WERI-Rb-1 (cell line): ENCODE data around the gene ABCG1.

Source experiments
- DNase-seq: peaks from one replicate; pipeline ENCODE4 v3.0.0-alpha.2; 2020
- H3K27ac ChIP-seq: fragments of 250-450 bp; sonication (Bioruptor Pico); 2 replicates; pipeline ENCODE4 v1.5.1; 2020; ENCODE audit warnings: mild to moderate bottlenecking, moderate library complexity
- H3K27me3 ChIP-seq: fragments of 250-450 bp; sonication (Bioruptor Pico); 2 replicates; pipeline ENCODE4 v1.5.1; 2021; ENCODE audit warnings: mild to moderate bottlenecking, low read depth, moderate library complexity; ENCODE audit not compliant: insufficient read depth, severe bottlenecking
- H3K36me3 ChIP-seq: fragments of 250-450 bp; sonication (Bioruptor Pico); 2 replicates; pipeline ENCODE4 v1.5.1; 2020; ENCODE audit warnings: mild to moderate bottlenecking, moderate library complexity
- H3K4me3 ChIP-seq: 2 replicates; pipeline ENCODE4 v1.5.1; 2011; ENCODE audit warnings: low read depth, mild to moderate bottlenecking, control low read depth, low read length
- H3K9me3 ChIP-seq: fragments of 250-450 bp; sonication (Bioruptor Pico); 2 replicates; pipeline ENCODE4 v1.5.1; 2021; ENCODE audit warnings: mild to moderate bottlenecking, moderate library complexity; ENCODE audit not compliant: severe bottlenecking
- TF ChIP-seq, protein P1 (sequence below): IDR thresholded peaks from 2 replicates; pipeline ENCODE4 v1.5.1; 2011; ENCODE audit warnings: low read depth, mild to moderate bottlenecking, control low read depth, inconsistent platforms, low read length

ABCG1 gene

GRCh38 chr21:42186591-42186990 is 32.3 kb upstream of the ABCG1 start:
- Histone ChIP-seq H3K27ac (no peak overlapping the region), H3K4me3 (no peak overlapping the region), H3K9me3 (peaks cover 15% of the 10 kb centered on the region), H3K27me3 (no peaks in the 10 kb centered on the region), H3K36me3 (no peaks in the 10 kb centered on the region)
- DNase-seq = no peak
- TF ChIP-seq, protein P1, sequence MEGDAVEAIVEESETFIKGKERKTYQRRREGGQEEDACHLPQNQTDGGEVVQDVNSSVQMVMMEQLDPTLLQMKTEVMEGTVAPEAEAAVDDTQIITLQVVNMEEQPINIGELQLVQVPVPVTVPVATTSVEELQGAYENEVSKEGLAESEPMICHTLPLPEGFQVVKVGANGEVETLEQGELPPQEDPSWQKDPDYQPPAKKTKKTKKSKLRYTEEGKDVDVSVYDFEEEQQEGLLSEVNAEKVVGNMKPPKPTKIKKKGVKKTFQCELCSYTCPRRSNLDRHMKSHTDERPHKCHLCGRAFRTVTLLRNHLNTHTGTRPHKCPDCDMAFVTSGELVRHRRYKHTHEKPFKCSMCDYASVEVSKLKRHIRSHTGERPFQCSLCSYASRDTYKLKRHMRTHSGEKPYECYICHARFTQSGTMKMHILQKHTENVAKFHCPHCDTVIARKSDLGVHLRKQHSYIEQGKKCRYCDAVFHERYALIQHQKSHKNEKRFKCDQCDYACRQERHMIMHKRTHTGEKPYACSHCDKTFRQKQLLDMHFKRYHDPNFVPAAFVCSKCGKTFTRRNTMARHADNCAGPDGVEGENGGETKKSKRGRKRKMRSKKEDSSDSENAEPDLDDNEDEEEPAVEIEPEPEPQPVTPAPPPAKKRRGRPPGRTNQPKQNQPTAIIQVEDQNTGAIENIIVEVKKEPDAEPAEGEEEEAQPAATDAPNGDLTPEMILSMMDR = no peak

DNA sequence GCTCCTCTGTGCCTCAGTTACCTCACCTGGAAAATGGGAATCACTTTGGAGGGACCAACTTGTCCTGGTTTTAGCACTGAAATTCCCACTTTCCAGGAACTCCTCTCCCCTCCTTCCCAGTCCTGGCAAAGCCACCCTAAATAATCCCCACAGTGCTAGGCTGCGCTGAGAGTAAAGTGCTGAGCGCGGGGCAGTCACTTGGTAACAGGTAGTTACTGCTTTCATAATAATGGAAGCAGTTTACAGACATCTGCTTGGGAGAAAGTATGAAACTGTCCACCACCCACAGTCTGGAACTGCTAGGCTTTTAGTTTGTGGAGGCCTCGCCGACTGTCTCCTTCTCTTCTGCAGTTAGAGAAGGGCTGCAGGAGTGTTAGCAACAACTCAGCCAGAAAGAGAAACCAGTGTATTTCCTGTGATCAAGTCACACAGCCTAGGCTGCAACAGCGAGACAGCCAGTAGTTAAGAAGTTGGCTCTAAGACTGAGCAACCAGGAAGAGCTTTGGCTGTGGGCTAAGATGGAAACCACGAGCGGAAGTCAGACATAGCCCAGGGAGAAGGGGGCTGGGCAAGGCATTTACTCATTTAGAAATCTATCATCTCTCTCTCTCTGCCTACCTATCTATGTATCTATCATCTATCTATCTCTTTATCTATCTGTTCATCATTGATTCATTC is 30.8 kb upstream of the ABCG1 start:
- TF ChIP-seq, protein P1 = no peak
- Histone ChIP-seq H3K27ac (no peak overlapping the region), H3K4me3 (no peak overlapping the region)

DNA sequence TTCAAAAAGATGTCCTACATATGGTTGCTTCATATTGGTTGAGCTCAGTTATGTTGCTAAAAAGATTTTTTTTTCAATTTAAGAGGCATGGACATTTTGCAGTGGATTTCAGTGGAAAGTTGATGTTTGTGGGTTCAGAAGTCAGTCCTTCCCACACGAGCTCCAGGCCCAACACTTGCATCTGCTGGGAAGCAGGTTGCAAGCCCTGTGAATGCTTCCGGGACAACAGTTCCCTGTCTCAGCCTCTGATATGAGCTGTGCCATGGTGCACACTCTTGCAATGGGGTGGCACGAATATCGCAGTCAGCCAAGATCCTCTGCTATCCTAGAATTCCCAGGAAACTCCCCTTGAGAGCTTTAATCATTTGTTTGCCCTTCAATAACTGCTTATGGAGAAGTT is 30.3 kb upstream of the ABCG1 start:
- TF ChIP-seq, protein P1 = no peak
- no peak overlapping the region for H3K27ac ChIP-seq
- DNase-seq = no peak
- peaks cover 11% of the 10 kb centered on the region for H3K9me3 ChIP-seq
- H3K36me3 ChIP-seq = no peaks in the 10 kb centered on the region
- H3K27me3 ChIP-seq = no peaks in the 10 kb centered on the region
- no peak overlapping the region for H3K4me3 ChIP-seq

More for the DNA sequence above, 30.8 kb upstream of the ABCG1 start:
- H3K9me3 ChIP-seq = peaks cover 11% of the 10 kb centered on the region
- H3K27me3 ChIP-seq = no peaks in the 10 kb centered on the region
- H3K36me3 ChIP-seq = no peaks in the 10 kb centered on the region
- no peak for DNase-seq

DNA sequence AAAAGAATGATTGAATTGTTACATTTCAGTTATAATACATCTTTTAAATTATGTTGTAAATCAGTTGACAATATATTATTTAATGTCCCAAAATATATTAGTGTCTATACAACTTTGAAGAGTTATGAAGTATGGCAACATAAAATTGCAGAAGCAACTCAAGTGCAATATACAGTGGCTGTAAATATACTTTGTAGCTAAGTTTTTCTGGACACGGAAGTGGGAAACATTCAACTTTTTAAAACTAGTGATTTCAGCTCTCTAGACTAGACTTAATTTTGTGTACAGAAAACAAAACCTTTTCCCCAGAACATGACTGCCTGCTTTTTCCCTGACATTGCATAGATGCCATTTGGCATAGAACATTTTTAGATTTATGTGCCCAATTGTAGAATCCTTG is 29.5 kb upstream of the ABCG1 start:
- Histone ChIP-seq H3K27me3 (no peaks in the 10 kb centered on the region), H3K27ac (no peak overlapping the region), H3K4me3 (no peak overlapping the region), H3K9me3 (peaks cover 11% of the 10 kb centered on the region), H3K36me3 (no peaks in the 10 kb centered on the region)
- TF ChIP-seq, protein P1 = no peak
- DNase-seq = no peak

DNA sequence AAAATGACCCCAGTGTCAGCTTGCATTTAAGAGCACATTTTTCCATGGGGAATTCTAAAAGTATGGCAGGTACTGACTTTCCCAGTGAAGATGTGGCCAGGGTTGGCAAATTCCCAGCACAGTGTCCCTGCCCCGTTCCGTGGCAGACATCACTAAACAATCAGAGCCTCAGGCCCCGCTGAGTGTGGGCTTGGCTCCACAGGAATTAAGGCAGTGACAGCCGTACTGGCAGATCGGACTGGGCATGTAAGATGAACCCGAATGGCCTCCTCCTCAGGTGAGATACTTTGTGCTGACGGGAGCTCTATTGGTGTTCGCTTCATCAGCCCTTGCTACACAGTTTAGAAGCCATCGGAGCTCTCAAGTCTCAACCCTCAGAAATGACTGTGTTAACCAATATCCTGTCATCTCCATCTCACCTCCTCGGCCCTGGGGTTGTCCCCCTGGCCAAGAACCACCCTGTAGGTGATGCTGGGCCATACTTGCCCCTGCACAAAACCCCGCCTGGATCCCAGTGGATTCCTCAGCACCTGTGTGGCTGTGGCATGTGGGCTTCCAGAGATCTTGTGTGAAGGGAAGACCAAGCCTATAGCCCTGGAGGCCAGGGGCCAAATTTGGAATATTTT is 29.0 kb upstream of the ABCG1 start:
- H3K4me3 ChIP-seq = no peak overlapping the region
- no peak overlapping the region for H3K27ac ChIP-seq
- peaks cover 11% of the 10 kb centered on the region for H3K9me3 ChIP-seq
- no peak for DNase-seq
- TF ChIP-seq, protein P1 = no peak
- H3K36me3 ChIP-seq = no peaks in the 10 kb centered on the region
- no peaks in the 10 kb centered on the region for H3K27me3 ChIP-seq
